ENCODE data around the gene MAGIX. TPM values are rescaled to one million over a fixed set of nuclear protein-coding genes. Genes with fewer than 3 reads are reported as not detected.
A peak's percentile ranks its signal among the peaks of the same experiment; 100 is the strongest.
"Not testable (repeated sequence)": the region's sequence is repeated elsewhere in the genome, so short reads cannot be mapped to it uniquely, and the experiment has no call there.

Gene MAGIX
- 1 to 10 TPM; 3.5 to 8.5 (median 4.0) TPM for polyA plus RNA-seq (ENCODE audit: insufficient read length in 4 of 4)

DNA sequence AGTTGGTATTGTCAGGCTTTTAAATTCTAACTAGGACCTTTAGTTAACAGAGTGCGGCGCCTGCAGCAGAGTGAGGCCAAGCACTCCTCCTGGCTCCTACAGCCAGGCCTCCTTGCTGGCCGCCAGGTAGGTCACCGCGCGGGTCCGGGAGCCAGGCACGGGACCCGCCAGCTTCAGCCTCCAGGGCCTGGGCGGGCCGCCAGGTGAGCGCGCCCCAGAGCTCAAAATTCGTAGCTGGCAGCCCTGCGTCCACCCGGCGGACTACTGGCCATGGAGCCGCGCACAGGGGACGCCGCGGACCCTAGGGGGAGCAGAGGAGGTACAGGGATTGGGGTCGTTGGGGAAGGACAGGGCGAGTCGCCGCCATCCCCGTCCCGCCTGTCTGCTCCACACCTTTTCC is at the start of gene MAGIX:
Gene MAGIX, plus strand, starts transcription at position 139 of the 400 bp plus-strand sequence. Its CDS starts 132 bp downstream, at position 271.
- no peak for DNase-seq (ENCODE audit: low read depth in 4 of 4, low spot score in 3 of 4)

DNA sequence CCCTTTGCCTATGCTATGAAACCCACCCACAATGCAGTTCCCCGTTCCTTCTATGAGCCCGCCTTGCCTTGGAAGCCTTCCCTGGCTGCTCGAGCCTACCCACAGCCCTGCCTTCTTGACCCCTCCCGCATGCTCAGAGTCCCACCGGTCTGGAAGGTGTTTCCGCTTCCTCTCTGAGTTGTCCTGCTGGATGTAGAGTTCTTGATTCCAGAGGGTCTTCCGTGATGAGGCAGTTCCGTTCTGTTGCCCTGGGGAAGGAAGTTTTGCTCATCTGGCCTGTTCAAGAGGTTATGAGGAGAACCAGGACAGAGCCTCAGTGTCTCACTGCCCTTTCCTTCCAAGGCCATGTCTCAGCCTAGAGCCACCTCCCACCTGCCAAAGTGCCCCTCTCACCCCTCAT is 46.5 kb upstream of the MAGIX start:
- no peak for DNase-seq (ENCODE audit: low read depth in 4 of 4, low spot score in 3 of 4)

DNA sequence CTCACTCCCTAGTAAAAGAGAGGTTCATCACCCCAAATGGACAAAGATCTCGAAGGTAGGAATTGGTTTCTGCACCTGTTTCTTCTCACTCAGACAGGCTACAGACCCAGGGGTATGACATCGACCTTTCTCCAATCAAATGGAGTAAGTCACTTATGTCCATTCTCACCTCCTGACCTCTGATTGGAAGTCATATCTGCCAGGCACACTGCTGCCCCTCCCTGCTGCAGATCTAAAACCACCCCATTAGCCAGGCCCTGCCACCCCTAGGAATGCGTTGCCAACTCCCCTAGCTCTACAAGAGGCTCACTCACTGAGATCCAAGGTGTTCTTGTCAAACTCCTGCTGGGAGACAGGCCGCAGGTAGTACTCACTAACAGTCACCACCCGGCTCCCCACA is 45.8 kb upstream of the MAGIX start:
- no peak for DNase-seq (ENCODE audit: low read depth in 4 of 4, low spot score in 3 of 4)

DNA sequence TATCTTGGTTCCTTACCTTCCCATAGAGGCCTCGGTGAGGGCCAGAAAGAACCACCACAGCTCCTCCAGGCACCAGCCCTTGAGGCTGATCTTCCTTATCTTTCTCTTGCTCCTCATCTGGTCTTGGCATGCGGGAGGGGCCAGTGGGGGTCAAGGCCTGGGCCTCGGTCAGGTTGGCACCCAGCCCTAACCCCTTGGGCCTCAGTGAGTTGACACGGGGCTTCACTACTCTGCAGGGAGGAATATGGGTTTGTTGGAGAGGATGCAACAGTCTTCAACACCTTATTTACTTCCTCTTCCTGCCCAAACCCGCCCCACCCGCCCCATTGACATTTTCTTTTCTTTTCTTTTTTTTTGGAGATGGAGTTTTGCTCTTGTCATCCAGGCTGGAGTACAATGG is 45.0 kb upstream of the MAGIX start:
- DNase-seq (ENCODE audit: low read depth in 4 of 4, low spot score in 3 of 4), result no peak

DNA sequence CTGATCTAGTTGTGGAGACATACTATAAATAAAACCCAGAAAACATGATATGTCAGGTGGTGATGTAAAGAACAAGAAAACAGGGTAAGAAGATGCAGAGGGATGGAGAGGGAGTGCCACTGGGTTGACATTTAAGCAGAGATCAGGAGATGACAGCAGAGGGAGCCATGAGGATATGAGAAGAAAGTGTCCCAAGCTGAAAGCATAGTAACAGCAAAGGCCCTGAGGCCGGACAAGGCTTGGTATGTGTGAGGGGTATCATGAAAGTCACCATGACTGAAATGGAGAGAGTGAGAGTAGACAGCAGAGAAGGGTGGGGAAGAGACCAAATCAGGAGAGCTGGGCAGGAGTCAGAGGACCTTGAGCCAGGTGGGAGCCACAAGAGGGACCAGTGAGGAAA is 42.5 kb upstream of the MAGIX start:
- DNase-seq (ENCODE audit: low read depth in 4 of 4, low spot score in 3 of 4), result no peak

DNA sequence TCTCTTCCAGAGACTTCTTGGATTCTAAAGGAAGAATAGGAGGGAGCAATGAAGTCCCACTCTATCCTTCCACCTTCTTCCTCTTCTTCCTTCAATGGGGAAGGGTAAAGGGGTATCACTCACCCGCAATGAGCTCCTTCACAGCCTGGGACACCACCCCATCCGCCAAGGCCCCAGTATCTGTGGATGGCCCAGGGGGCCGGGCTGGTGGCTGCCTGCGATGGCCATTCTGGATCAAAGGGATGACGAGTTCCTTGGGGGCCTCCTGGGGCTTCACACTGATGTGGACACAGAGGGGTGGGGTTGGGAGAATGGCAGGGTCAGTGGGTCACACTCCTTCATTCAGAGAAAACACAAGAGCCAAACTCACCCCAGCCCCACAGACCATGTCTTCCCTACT is 40.1 kb upstream of the MAGIX start:
- DNase-seq (ENCODE audit: low read depth in 4 of 4, low spot score in 3 of 4), result no peak

DNA sequence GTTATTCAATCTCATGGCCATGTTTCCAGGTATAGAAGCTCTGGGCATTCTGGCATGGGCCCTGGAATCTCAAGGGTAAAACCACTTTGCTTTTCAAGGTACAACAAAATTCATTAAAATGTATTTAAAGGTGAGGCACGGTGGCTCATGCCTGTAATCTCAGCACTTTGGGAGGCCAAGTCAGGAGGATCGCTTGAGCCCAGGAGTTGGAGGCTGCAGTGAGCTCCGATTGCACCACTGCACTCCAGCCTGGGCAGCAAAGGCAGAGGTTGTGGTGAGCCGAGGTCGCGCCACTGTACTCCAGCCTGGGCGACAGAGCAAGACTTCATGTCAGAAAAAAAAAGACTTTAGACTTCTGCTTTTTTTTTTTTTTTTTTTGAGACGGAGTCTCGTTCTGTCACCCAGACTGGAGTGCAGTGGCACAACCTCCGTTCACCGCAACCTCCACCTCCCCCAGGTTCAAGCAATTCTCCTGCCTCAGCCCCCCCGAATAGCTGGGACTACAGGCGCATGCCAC is 34.8 kb upstream of the MAGIX start:
- not testable (repeated sequence) for DNase-seq (ENCODE audit: low read depth in 4 of 4, low spot score in 3 of 4)

DNA sequence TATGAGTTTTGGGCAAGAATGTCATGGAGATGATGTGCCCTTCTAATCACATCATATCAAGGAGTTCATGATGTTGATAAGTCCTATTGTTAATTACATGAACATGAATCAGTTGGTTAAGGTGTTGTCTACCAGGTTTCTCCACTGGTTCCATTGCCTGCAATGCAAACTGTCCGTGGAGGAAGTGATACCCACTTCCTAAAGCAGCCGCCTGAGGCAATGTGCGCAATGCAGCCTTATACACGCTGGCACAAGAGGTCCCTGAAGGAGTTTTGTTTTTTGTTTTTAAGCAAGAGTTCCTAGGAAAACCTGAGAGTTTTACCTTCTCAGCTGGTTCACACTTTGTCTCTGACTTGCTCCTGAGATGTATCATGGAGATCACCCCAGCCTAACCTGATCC is 33.1 kb upstream of the MAGIX start:
- DNase-seq (ENCODE audit: low read depth in 4 of 4, low spot score in 3 of 4), result no peak

DNA sequence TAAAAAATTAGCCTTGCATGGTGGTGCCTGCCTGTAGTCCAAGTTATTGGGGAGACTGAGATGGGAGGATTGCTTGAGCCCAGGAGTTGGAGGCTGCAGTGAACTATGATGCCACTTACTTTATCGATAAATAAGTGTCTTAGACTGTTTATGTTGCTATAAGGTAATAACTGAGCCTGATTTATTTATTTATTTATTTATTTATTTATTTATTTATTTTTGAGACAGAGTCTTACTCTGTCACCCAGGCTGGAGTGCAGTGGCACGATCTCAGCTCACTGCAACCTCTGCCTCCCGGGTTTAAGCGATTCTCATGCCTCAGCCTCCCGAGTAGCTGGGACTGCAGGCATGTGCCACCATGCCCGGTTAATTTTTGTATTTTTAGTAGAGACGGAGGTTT is 30.3 kb upstream of the MAGIX start:
- not testable (repeated sequence) for DNase-seq (ENCODE audit: low read depth in 4 of 4, low spot score in 3 of 4)

DNA sequence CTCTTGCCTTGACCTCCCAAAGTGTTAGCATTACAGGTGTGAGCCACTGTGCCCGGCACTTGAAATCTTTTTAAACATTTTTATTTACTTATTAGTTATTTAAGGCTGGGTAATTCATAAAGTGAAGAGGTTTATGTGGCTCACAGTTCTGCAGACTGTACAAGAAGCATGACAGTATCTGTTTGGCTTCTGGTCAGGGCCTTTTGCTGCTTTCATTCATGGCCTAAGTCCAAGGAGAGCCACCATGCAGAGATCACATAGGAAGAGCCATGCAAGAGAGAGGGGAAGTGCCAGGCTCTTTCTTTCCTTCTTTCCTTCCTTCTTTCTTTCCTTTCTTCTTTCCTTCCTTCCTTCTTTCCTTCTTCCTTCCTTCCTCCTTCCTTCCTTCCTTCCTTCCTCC is 28.8 kb upstream of the MAGIX start:
- DNase-seq (ENCODE audit: low read depth in 4 of 4, low spot score in 3 of 4), result no peak

DNA sequence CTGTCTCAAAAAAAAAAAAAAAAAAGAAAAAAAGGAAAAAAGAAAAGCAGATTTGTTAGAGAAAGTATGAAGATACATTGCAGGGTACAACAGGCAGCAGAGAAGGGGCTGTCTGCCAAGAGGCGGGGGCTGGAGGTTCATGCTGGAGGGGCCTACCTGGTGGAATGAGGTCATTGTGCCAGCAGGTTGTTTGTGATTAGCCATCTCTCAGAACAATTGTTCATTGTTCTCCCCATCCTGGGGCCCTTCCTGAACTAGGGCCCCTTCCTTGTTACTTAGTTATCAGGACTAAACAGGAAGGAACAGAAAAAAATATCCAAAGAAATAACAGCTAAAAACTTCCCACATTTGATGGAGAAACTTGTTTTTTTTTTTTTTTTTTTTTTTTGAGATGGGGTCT is 25.1 kb upstream of the MAGIX start:
- DNase-seq (ENCODE audit: low read depth in 4 of 4, low spot score in 3 of 4), result no peak

DNA sequence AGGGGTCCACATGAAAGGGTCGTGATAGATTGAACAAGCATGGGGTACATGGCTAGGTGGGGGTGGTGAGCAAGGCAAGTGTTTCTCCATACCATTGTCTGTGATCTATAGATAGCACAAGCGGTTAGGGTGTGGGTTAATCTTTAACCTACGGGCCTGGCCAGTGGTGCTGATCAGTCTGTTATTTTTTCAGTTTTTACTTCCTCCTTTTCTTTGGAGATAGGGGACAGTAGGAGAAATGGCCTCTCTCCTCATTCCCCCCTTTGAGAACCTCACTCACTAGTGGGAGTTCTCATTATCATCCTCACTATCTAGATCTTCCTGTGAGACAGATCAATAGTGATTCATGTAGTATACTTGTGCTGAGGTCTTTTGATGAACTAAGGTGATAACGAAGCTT is 22.8 kb upstream of the MAGIX start:
- DNase-seq (ENCODE audit: low read depth in 4 of 4, low spot score in 3 of 4), result no peak

DNA sequence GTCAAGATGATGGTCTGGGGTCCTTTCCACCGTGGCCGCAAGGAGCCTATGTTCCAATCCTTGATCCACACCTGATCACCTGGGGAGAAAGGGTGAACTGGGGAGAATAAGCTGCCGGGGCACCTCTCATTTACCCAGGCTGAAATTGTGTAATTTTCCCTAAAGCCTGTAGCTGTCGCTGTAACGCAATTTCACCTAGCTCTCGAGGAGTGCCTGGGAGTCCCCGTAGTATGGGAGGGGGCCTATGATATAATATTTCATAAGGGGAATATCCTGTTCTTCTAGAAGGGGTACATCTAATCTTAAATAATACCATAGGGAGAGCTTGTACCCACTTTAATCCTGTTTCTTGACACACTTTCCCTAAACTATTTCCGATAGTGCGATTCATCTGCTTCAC is 20.3 kb upstream of the MAGIX start:
- not testable (repeated sequence) for DNase-seq (ENCODE audit: low read depth in 4 of 4, low spot score in 3 of 4)

DNA sequence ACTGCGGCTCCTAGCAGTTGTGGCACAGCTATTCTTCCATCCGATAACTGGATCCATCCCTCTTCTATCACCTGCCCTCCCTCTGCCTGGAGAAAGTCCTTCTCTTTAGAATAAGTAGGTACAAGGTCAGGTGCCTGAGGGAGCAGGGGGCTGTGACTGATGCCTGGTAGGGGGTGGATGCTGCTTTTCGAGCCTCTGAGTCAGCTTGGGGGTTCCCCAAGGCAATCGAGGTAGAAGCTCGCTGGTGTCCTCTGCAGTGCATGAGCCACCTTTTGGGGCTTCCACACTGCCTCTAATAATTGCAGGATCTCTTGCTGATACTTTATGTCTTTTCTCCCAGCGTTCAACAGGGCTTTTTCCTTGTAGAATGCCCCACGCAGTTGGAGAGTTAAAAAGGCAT is 19.4 kb upstream of the MAGIX start:
- DNase-seq (ENCODE audit: low read depth in 4 of 4, low spot score in 3 of 4), result not testable (repeated sequence)

DNA sequence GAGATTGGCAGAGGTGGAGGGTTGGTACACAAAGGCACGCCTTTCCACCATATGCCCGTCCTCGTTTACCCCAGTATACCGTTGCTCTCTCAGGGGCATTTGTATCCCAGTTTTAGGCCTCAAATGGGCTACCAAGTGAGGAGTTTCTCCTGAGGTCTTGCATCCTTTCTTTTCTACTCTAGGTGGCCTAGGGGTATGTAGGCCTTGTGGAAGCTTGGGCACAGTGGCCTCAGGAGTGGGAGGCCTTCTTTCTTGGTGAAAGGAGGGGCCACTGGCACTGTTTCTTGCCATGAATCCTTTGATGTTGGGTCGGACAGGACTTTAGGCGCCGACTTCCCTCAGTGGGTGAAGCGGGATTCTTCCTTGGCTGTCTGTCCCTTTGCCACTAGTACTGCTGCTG is 15.3 kb upstream of the MAGIX start:
- DNase-seq (ENCODE audit: low read depth in 4 of 4, low spot score in 3 of 4), result no peak

DNA sequence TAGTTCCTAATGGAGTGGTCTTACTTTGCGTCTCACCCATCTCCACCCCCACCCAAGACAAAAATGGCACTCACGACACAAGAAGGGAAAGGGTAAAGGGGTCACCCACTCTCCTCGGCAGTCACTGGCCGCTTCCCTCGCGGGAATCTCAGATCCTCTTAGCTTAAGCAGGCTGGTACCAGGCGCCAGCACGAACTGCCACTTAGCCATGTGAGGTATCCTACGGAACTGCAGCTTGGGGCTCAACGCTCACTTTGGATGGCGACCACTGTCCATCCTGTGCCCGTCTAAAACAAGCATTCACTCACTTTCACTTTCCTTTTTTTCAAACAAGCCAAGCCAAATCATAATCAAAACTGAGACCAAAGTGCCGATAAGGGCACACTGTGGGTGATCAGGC is 14.6 kb upstream of the MAGIX start:
- DNase-seq (ENCODE audit: low read depth in 4 of 4, low spot score in 3 of 4), result no peak

DNA sequence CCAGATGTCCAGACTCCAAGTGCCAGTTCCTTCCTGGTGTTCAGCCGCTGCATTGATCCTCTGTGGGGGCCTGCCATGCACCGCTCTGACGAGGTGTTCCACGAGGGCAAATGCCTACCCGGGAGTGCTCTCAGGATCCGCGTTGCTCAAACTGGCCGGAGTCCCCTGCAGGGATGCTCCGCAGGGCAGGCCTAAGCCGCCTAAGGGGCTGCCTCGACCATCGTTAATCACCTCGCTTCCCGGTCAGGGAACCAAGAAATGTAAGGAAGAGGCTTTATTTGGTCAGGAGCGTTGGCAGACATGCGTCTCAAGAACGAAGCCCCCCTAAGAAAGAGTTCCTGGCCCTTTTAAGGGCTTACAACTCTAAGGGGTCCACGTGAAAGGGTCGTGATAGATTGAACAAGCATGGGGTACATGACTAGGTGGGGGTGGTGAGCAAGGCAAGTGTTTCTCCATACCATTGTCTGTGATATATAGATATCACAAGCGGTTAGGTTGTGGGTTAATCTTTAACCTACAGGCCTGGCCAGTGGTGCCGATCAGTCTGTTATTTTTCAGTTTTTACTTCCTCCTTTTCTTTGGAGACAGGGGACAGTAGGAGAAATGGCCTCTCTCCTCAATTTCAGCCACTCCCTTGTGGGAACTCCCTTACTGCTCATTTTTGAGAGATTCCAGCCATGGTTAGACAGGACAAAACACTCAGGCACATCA is 14.0 kb upstream of the MAGIX start:
- not testable (repeated sequence) for DNase-seq (ENCODE audit: low read depth in 4 of 4, low spot score in 3 of 4)

DNA sequence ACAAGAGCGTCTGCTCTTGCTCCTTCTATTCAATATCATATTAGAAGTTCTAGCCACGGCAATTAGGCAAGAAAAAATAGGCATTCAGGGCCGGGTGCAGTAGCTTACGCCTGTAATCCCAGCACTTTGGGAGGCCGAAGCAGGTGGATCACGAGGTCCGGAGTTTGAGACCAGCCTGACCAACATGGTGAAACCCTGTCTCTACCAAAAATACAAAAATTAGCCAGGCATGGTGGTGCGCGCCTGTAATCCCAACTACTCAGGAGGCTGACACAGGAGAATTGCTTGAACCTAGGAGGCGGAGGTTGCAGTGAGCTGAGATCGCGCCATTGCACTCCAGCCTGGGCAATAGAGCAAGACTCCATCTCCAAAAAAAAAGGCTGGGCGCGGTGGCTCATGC is 13.3 kb upstream of the MAGIX start:
- not testable (repeated sequence) for DNase-seq (ENCODE audit: low read depth in 4 of 4, low spot score in 3 of 4)

DNA sequence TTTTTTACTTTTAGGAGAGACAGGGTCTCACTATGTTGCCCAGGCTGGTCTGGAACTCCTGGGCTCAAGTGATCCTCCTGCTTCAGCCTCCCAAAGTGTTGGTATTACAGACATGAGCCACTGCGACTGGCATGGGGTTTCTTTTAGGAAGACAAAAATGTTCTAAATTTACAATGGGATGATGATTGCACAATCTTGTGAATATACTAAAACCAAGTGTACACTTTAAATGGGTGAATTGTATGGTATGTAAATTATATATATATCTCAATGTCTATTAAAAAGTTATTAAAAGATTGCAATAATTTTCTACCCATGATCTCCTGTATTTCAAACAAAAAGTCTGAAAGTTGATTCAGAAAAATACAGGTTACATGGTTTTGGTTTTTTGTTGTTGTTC is 9.1 kb upstream of the MAGIX start:
- DNase-seq (ENCODE audit: low read depth in 4 of 4, low spot score in 3 of 4), result no peak

DNA sequence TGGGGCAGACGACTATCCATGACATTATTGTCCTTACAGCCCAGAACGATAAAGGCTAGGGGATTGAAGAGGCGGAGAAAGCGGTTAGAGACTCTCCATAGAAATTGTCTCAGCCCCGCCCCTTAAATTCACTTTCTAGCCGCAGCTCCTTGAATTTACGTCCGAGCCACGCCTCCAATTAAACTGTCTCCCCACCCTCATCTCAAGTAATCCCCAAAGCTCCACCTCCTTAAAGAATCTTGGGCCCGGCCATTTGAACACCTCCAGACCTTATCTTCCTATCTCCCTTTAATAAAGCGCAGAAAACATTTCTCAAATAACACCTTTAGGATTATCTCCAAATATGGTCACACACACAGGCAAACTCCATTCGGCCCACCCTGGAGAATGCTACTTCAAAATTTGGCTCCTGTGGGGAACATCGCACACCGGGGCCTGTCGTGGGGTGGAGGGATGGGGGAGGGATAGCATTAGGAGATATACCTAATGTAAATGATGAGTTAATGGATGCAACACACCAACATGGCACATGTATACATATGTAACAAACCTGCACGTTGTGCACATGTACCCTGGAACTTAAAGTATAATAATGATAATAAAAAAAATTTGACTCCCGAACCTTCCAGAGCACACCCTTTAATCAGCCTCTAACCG is 7.2 kb upstream of the MAGIX start:
- DNase-seq (ENCODE audit: low read depth in 4 of 4, low spot score in 3 of 4), result no peak

DNA sequence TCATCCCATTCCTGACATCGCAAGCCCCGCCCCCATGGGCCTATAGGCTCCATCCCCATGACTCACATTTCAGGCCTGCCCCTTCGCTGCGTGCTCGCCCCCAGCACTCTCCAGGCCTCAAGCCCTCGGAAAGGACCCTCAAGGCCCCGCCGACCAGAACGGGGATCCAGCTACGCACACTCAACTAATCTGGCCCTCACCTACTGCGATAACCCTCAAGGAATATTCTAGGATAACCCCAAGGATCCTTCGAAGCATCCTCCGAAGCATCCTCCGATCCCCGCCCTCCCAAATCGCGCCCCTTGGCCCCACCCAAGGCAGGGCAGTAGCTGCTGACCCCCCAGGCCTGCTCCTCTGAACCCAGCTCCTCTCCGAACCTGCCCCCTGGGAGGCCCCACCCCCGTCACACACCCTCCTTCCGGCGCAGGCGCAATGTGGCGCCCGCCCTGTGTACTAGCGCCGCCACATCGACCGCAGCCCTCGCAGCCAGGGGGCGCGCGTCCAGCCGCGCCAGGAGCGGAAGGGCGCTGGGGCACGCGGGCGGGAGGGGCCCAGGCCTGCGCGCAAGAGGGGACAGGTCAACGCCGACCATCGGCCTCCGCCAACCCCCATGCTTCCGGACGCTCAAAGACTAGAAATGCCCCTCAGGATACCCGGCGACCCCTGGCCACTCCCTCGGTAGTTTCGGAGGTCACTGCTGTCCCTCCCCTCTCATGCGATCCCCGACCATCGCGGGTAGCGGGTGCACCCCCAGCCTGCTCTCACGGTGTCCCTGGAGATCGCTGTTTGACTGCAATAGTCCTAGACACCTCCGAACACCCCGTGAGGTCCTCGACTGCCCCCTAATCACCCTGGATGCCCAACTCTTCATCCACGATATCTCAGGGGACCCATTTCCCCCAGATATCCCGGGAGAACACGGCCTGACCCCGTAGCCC is 6.4 kb upstream of the MAGIX start:
- peak in 2 of 4 donors; percentile 60 to 65 for DNase-seq (ENCODE audit: low read depth in 4 of 4, low spot score in 3 of 4)

Measured in left renal pelvis (tissue), 4 donors.